IMR-90 (cell line): ENCODE results near the gene ACTBL2. TPM values are rescaled to one million over a fixed set of nuclear protein-coding genes. Genes with fewer than 3 reads are reported as not detected.
"Not testable (repeated sequence)": the region's sequence is repeated elsewhere in the genome, so short reads cannot be mapped to it uniquely, and the experiment has no call there.

ENCODE experiments used
- ATAC-seq: fragments of 200-7000 bp; cut with Tn5 transposase; 2 replicates; pipeline ENCODE4 v1.9.1; 2020; ENCODE audit warnings: low read depth, mild to moderate bottlenecking, moderate library complexity
- BruUV-seq: library from RNA; stranded (reverse); fragments of 400-500 nt; replicated peaks from 2 replicates; lab custom pipeline; 2021; lab: Mats Ljungman, UMichigan
- CTCF ChIA-PET: fragments of 300-600 bp; formaldehyde crosslinking; extraction: SDS; loops from one replicate; lab custom pipeline; 2021; ENCODE audit warnings: antibody characterized with exemption; lab: Yijun Ruan, JAX
- POLR2A ChIA-PET: fragments of 300-600 bp; sonication (Branson Sonifier 250); formaldehyde crosslinking; loops from one replicate; lab custom pipeline; 2022; ENCODE audit warnings: antibody characterized with exemption; ENCODE audit not compliant: unreplicated experiment; lab: Charles Lee
- DNase-seq: peaks from one replicate; pipeline ENCODE4 v3.0.0; 2013
- H2AFZ ChIP-seq: replicated peaks from 2 replicates; pipeline ENCODE3; 2013; ENCODE audit warnings: low read length, mild to moderate bottlenecking; ENCODE audit not compliant: poor library complexity
- H2AK5ac ChIP-seq: 2 replicates; pipeline ENCODE4 v1.6.1; 2013; ENCODE audit warnings: low read depth, low read length, inconsistent platforms
- H2AK9ac ChIP-seq: replicated peaks from 2 replicates; pipeline ENCODE3; 2013; ENCODE audit warnings: mild to moderate bottlenecking, low read depth, low read length, moderate library complexity; ENCODE audit not compliant: poor library complexity
- H2BK120ac ChIP-seq: 2 replicates; pipeline ENCODE4 v1.6.1; 2013; ENCODE audit warnings: low read depth, low read length, inconsistent platforms
- H2BK15ac ChIP-seq: 3 replicates; pipeline ENCODE4 v1.6.1; 2013; ENCODE audit warnings: low read depth, low read length, inconsistent platforms
- H2BK20ac ChIP-seq: 2 replicates; pipeline ENCODE4 v1.6.1; 2013; ENCODE audit warnings: low read depth, mild to moderate bottlenecking, inconsistent platforms, low read length, moderate library complexity
- H2BK5ac ChIP-seq: 2 replicates; pipeline ENCODE4 v1.6.1; 2013; ENCODE audit warnings: mild to moderate bottlenecking, low read depth, low read length, inconsistent platforms; ENCODE audit not compliant: poor library complexity, severe bottlenecking
- H3K14ac ChIP-seq: replicated peaks from 2 replicates; pipeline ENCODE4 v1.6.1; 2013; ENCODE audit warnings: low read depth, low read length, inconsistent platforms
- H3K18ac ChIP-seq: 2 replicates; pipeline ENCODE4 v1.6.1; 2013; ENCODE audit warnings: low read depth, low read length, control low read depth
- H3K23ac ChIP-seq: 2 replicates; pipeline ENCODE4 v1.6.1; 2013; ENCODE audit warnings: low read depth, low read length, inconsistent platforms
- H3K27ac ChIP-seq: 2 replicates; pipeline ENCODE4 v1.5.1; 2013; ENCODE audit warnings: mild to moderate bottlenecking, control low read depth, low read length; ENCODE audit not compliant: insufficient read depth
- H3K27me3 ChIP-seq: 2 replicates; pipeline ENCODE4 v1.6.1; 2013; ENCODE audit warnings: low read length; ENCODE audit not compliant: control insufficient read depth, insufficient read depth
- H3K36me3 ChIP-seq: 2 replicates; pipeline ENCODE4 v1.6.1; 2013; ENCODE audit warnings: low read length, mixed read lengths; ENCODE audit not compliant: control insufficient read depth, insufficient read depth
- H3K4ac ChIP-seq: 2 replicates; pipeline ENCODE4 v1.6.1; 2013; ENCODE audit warnings: low read depth, low read length, inconsistent platforms
- H3K4me1 ChIP-seq: 2 replicates; pipeline ENCODE4 v1.6.1; 2013; ENCODE audit warnings: low read length, mixed read lengths; ENCODE audit not compliant: control insufficient read depth, insufficient read depth
- H3K4me2 ChIP-seq: 2 replicates; pipeline ENCODE4 v1.6.1; 2013; ENCODE audit warnings: low read depth, mild to moderate bottlenecking, control low read depth, low read length, moderate library complexity
- H3K4me3 ChIP-seq: 2 replicates; pipeline ENCODE4 v1.5.1; 2013; ENCODE audit warnings: low read depth, mild to moderate bottlenecking, control low read depth, low read length, moderate library complexity; ENCODE audit not compliant: insufficient read depth
- H3K56ac ChIP-seq: 2 replicates; pipeline ENCODE4 v1.6.1; 2013; ENCODE audit warnings: low read length, inconsistent platforms; ENCODE audit not compliant: insufficient read depth; ENCODE audit errors: extremely low read depth
- H3K79me1 ChIP-seq, 2 experiments: 2 replicates each; pipeline ENCODE4 v1.6.1; 2013; ENCODE audit warnings: low read length in 2 of 2, inconsistent platforms in 1 of 2, low read depth in 1 of 2
- H3K9ac ChIP-seq: 2 replicates; pipeline ENCODE4 v1.6.1; 2013; ENCODE audit warnings: low read depth, low read length, control low read depth
- H3K9me1 ChIP-seq: 2 replicates; pipeline ENCODE4 v1.6.1; 2013; ENCODE audit warnings: low read length, inconsistent platforms; ENCODE audit not compliant: insufficient read depth
- H3K9me3 ChIP-seq: 2 replicates; pipeline ENCODE4 v1.6.1; 2013; ENCODE audit warnings: low read length; ENCODE audit not compliant: control insufficient read depth, insufficient read depth
- H4K20me1 ChIP-seq: 2 replicates; pipeline ENCODE4 v1.6.1; 2013; ENCODE audit warnings: low read length, inconsistent platforms; ENCODE audit not compliant: insufficient read depth
- H4K5ac ChIP-seq: 2 replicates; pipeline ENCODE4 v1.6.1; 2013; ENCODE audit warnings: mild to moderate bottlenecking, low read depth, low read length, control low read depth
- H4K8ac ChIP-seq, 2 experiments: 2 replicates each; pipeline ENCODE4 v1.6.1; 2013; ENCODE audit warnings: low read depth in 2 of 2, low read length in 2 of 2, control low read depth in 1 of 2, inconsistent platforms in 1 of 2
- H4K91ac ChIP-seq: 2 replicates; pipeline ENCODE4 v1.6.1; 2013; ENCODE audit warnings: low read depth, low read length, inconsistent platforms; ENCODE audit not compliant: insufficient read depth
- NFE2L2 ChIP-seq: fragments of 150-350 bp; IDR thresholded peaks from 2 replicates; pipeline ENCODE4 v1.6.1; 2016; ENCODE audit warnings: low read depth, mild to moderate bottlenecking, low read length
- WGBS, 2 experiments: methylation state at CpG; one replicate each; pipeline versions ENCODE4 v1.1.5 to v1.1.7; 2013; ENCODE audit warnings: missing lambda C conversion rate in 2 of 2; ENCODE audit not compliant: insufficient read length in 1 of 2; ENCODE audit errors: extremely low coverage in 2 of 2; 5-methylcytosine and 5-hydroxymethylcytosine counted together
- dilution Hi-C: fragments of 300-500 bp; cut with HindIII; formaldehyde crosslinking; loops from one replicate; pipeline ENCODE4 v1.14.3; 2018; ENCODE audit warnings: low sequenced_read_pairs; ENCODE audit not compliant: unreplicated experiment
- in situ Hi-C: fragments of 300-500 bp; cut with MboI; formaldehyde crosslinking; loops from 3 replicates; pipeline ENCODE4 v1.14.3; 2019; ENCODE audit warnings: low sequenced_read_pairs, inconsistent platforms, mixed read lengths
- intact Hi-C: fragments of 100-400 bp; cut with micrococcal nuclease; formaldehyde crosslinking; loops from 2 replicates; pipeline ENCODE4 v1.10.0; 2022
- polyA plus RNA-seq, 3 experiments: library from polyadenylated mRNA; depleted of rRNA; stranded (reverse); fragments of >200 nt; gene quantifications; 2 replicates each; pipeline ENCODE4 v1.2.3, GENCODE V29; 2012; ENCODE audit warnings: low replicate concordance in 1 of 3
- total RNA-seq: library from RNA; depleted of rRNA; stranded (reverse); fragments of >200 nt; gene quantifications from 2 replicates; pipeline ENCODE4 v1.2.3, GENCODE V29; 2012

Gene ACTBL2
- total and polyA plus RNA-seq, 2 of the 4 experiments (the other 2 are of a cell fraction): 0.29 to 1.6 TPM

- Histone ChIP-seq H3K27me3 (no peaks in the 10 kb centered on the region), H3K79me1 (no peaks in the 10 kb centered on the region), H2AK5ac (no peak overlapping the region), H2BK120ac (no peak overlapping the region), H4K91ac (no peak overlapping the region), H3K4me2 (no peak overlapping the region), H2AFZ (no peak overlapping the region), H2BK15ac (no peak overlapping the region), H3K4me3 (no peak overlapping the region), H3K23ac (no peak overlapping the region), H3K4me1 (peaks cover 3% of the 10 kb centered on the region; the same call in 1 of the 2 replicates), H3K27ac (no peak overlapping the region), H3K18ac (0 out of 2 replicates have a peak overlapping the region, but pooled peaks have one; percentile 2), H3K4ac (peak overlapping the region; percentile 33; the same call in 1 of the 2 replicates), H4K20me1 (no peaks in the 10 kb centered on the region), H4K8ac (no peak overlapping the region; a peak in 1 of 4 replicates), H3K36me3 (no peaks in the 10 kb centered on the region), H2AK9ac (no peak overlapping the region), H2BK20ac (peak overlapping the region; percentile 46; the same call in 1 of the 2 replicates), H2BK5ac (no peak overlapping the region), H3K9ac (no peak overlapping the region), H3K9me3 (no peaks in the 10 kb centered on the region), H4K5ac (no peak overlapping the region), H3K56ac (no peak overlapping the region), H3K9me1 (no peaks in the 10 kb centered on the region; the same call in 1 of the 2 replicates), H3K14ac (no peak overlapping the region)
- DNase-seq: no peak
- 80% methylated on average over 1 of the region's 3 CpGs; no CpG with 5 or more reads in 1 of the 2 experiments for WGBS, 2 experiments
- dilution Hi-C loops: no loop called here
- in situ Hi-C loops: no loop called here
- ChIA-PET POLR2A (no interaction called here), CTCF (interaction anchor here (1.6 kb wide), 1 partner anchor 10 kb away, joined by 4 read pairs; no protein-coding TSS in a partner anchor)
- intact Hi-C loops: no loop called here
- no peak for TF ChIP-seq NFE2L2
- peak; percentile 51 for ATAC-seq
- no TSS peak for BruUV-seq
These were observed 16.1 kb downstream of the ACTBL2 start for GRCh38 chr5:57466544-57466943.

- no CpG with 5 or more reads among the region's 3 CpGs for WGBS, 2 experiments
- H2BK15ac ChIP-seq, H4K91ac ChIP-seq, H3K9me1 ChIP-seq, H4K8ac ChIP-seq, H3K14ac ChIP-seq, H4K20me1 ChIP-seq, ATAC-seq, H2BK5ac ChIP-seq, intact Hi-C loops, H3K4me2 ChIP-seq, H3K9me3 ChIP-seq, DNase-seq, H3K23ac ChIP-seq, H3K27me3 ChIP-seq, H3K79me1 ChIP-seq, H2BK120ac ChIP-seq, H3K4me1 ChIP-seq, H2AK9ac ChIP-seq, POLR2A ChIA-PET, H3K9ac ChIP-seq, H3K56ac ChIP-seq, H3K4me3 ChIP-seq, H2AFZ ChIP-seq, H2BK20ac ChIP-seq, H3K36me3 ChIP-seq, in situ Hi-C loops, H2AK5ac ChIP-seq, H4K5ac ChIP-seq, BruUV-seq, H3K18ac ChIP-seq, H3K27ac ChIP-seq, dilution Hi-C loops, CTCF ChIA-PET, H3K4ac ChIP-seq: not testable (repeated sequence)
These were observed 22.6 kb downstream of the ACTBL2 start for GRCh38 chr5:57460056-57460455.
